ENCODE measurements around the gene ELN.
A peak's percentile ranks its signal among the peaks of the same experiment; 100 is the strongest.
"Not testable (repeated sequence)": the region's sequence is repeated elsewhere in the genome, so short reads cannot be mapped to it uniquely, and the experiment has no call there.

Gene ELN

GRCh38 chr7:74000489-74001149 lies 27.4 kb upstream of the ELN start:
- DNase-seq (ENCODE audit: low read depth in 2 of 2), result no peak

GRCh38 chr7:74001150-74001494 lies 26.9 kb upstream of the ELN start:
- no peak for DNase-seq (ENCODE audit: low read depth in 2 of 2)

GRCh38 chr7:74002474-74003017 lies 25.4 kb upstream of the ELN start:
- DNase-seq (ENCODE audit: low read depth in 2 of 2), result peak; percentile 13 to 32

GRCh38 chr7:74003621-74004020 lies 24.4 kb upstream of the ELN start:
- no peak for DNase-seq (ENCODE audit: low read depth in 2 of 2)

GRCh38 chr7:74006032-74006431 lies 21.9 kb upstream of the ELN start:
- DNase-seq (ENCODE audit: low read depth in 2 of 2), result no peak

- DNase-seq (ENCODE audit: low read depth in 2 of 2), result no peak
Observed at GRCh38 chr7:74006451-74007241, 21.3 kb upstream of the ELN start.

GRCh38 chr7:74007242-74007567 lies 20.8 kb upstream of the ELN start:
- no peak for DNase-seq (ENCODE audit: low read depth in 2 of 2)

GRCh38 chr7:74008687-74009086 lies 19.3 kb upstream of the ELN start:
- DNase-seq (ENCODE audit: low read depth in 2 of 2), result no peak

- no peak for DNase-seq (ENCODE audit: low read depth in 2 of 2)
Observed at GRCh38 chr7:74009719-74010118, 18.3 kb upstream of the ELN start.

- DNase-seq (ENCODE audit: low read depth in 2 of 2), result no peak
Observed at GRCh38 chr7:74010407-74010806, 17.6 kb upstream of the ELN start.

- not testable (repeated sequence) for DNase-seq (ENCODE audit: low read depth in 2 of 2)
Observed at GRCh38 chr7:74011421-74011820, 16.6 kb upstream of the ELN start.

- DNase-seq (ENCODE audit: low read depth in 2 of 2), result no peak
Observed at GRCh38 chr7:74012842-74013249, 15.1 kb upstream of the ELN start.

GRCh38 chr7:74013539-74014272 lies 14.3 kb upstream of the ELN start:
- no peak for DNase-seq (ENCODE audit: low read depth in 2 of 2)

GRCh38 chr7:74014931-74015330 lies 13.0 kb upstream of the ELN start:
- no peak for DNase-seq (ENCODE audit: low read depth in 2 of 2)

GRCh38 chr7:74015670-74016069 lies 12.3 kb upstream of the ELN start:
- DNase-seq (ENCODE audit: low read depth in 2 of 2), result no peak

GRCh38 chr7:74017125-74017524 lies 10.8 kb upstream of the ELN start:
- DNase-seq (ENCODE audit: low read depth in 2 of 2), result no peak

- DNase-seq (ENCODE audit: low read depth in 2 of 2), result no peak
Observed at GRCh38 chr7:74018246-74018895, 9.6 kb upstream of the ELN start.

GRCh38 chr7:74019149-74019548 lies 8.8 kb upstream of the ELN start:
- DNase-seq (ENCODE audit: low read depth in 2 of 2), result no peak

GRCh38 chr7:74020390-74020789 lies 7.6 kb upstream of the ELN start:
- no peak for DNase-seq (ENCODE audit: low read depth in 2 of 2)

- no peak for DNase-seq (ENCODE audit: low read depth in 2 of 2)
Observed at GRCh38 chr7:74021546-74022320, 6.2 kb upstream of the ELN start.

- DNase-seq (ENCODE audit: low read depth in 2 of 2), result no peak
Observed at GRCh38 chr7:74022507-74022906, 5.5 kb upstream of the ELN start.

Measured in stimulated activated CD8-positive, alpha-beta memory T cell treated with anti-CD3 and anti-CD28 coated beads, Interleukin-2, amount 100 ng/mL, for 48 hours (primary cell).